ENCODE measurements around the gene HOXA9.

The HOXA9 gene

GRCh38 chr7:27124902-27125689, 40.2 kb downstream of the HOXA9 start:
- DNase-seq (ENCODE audit: low read depth): no peak

GRCh38 chr7:27124096-27124901, 41.0 kb downstream of the HOXA9 start:
- no peak for DNase-seq (ENCODE audit: low read depth)

GRCh38 chr7:27123477-27124053, 41.8 kb downstream of the HOXA9 start:
- no peak for DNase-seq (ENCODE audit: low read depth)

- no peak for DNase-seq (ENCODE audit: low read depth)
Observed at GRCh38 chr7:27123007-27123476, 42.3 kb downstream of the HOXA9 start.

- DNase-seq (ENCODE audit: low read depth): no peak
Observed at GRCh38 chr7:27122077-27122910, 43.0 kb downstream of the HOXA9 start.

GRCh38 chr7:27121684-27122076, 43.7 kb downstream of the HOXA9 start:
- DNase-seq (ENCODE audit: low read depth): no peak

GRCh38 chr7:27119412-27119911, 45.9 kb downstream of the HOXA9 start:
- no peak for DNase-seq (ENCODE audit: low read depth)

- DNase-seq (ENCODE audit: low read depth): no peak
Observed at GRCh38 chr7:27118580-27118979, 46.8 kb downstream of the HOXA9 start.

GRCh38 chr7:27117887-27118491, 47.3 kb downstream of the HOXA9 start:
- DNase-seq (ENCODE audit: low read depth): no peak

- no peak for DNase-seq (ENCODE audit: low read depth)
Observed at GRCh38 chr7:27116962-27117886, 48.1 kb downstream of the HOXA9 start.

GRCh38 chr7:27116031-27116961, 49.0 kb downstream of the HOXA9 start:
- DNase-seq (ENCODE audit: low read depth): no peak

GRCh38 chr7:27115221-27116026, 49.9 kb downstream of the HOXA9 start:
- DNase-seq (ENCODE audit: low read depth): no peak

- DNase-seq (ENCODE audit: low read depth): no peak
Observed at GRCh38 chr7:27114881-27115220, 50.5 kb downstream of the HOXA9 start.

- DNase-seq (ENCODE audit: low read depth): no peak
Observed at GRCh38 chr7:27113991-27114769, 51.2 kb downstream of the HOXA9 start.

- DNase-seq (ENCODE audit: low read depth): no peak
Observed at GRCh38 chr7:27112955-27113949, 52.1 kb downstream of the HOXA9 start.
